Lower leg skin (tissue), 4 donors: ENCODE results near the gene METTL25. TPM values are rescaled to one million over a fixed set of nuclear protein-coding genes. Genes with fewer than 3 reads are reported as not detected.

Experiments used
- DNase-seq, 2 donors: peaks; one replicate each; pipeline ENCODE4 v3.0.0-alpha.2; 2019; ENCODE audit warnings: low spot score in 2 of 2
- H3K4me3 ChIP-seq: fragments of 200-600 bp; sonication (generic); 2 replicates; pipeline ENCODE4 v1.5.1; 2017; ENCODE audit warnings: mild to moderate bottlenecking, low read depth; ENCODE audit not compliant: poor library complexity, severe bottlenecking
- POLR2A ChIP-seq, 2 donors: fragments of 450-650 bp; IDR thresholded peaks; one replicate each; pipeline ENCODE4 v1.6.1; 2016 to 2017; ENCODE audit warnings: antibody characterized with exemption in 2 of 2, mild to moderate bottlenecking in 1 of 2, moderate library complexity in 1 of 2
- WGBS, 2 donors: methylation state at CpG; one replicate each; pipeline ENCODE4 v1.1.5; 2018; 5-methylcytosine and 5-hydroxymethylcytosine counted together
- intact Hi-C: fragments of 100-400 bp; cut with DNase I; formaldehyde crosslinking; loops from one replicate; pipeline ENCODE4 v1.15.0; 2023; ENCODE audit warnings: low total_unique reads
- total RNA-seq, 4 donors: library from RNA; depleted of rRNA; stranded (reverse); fragments of >200 nt; gene quantifications; one replicate each; pipeline ENCODE4 v1.1.0, GENCODE V29; 2016
- TF ChIP-seq, protein P1 (sequence below), 3 donors: fragments of 450-650 bp; IDR thresholded peaks; one replicate each; pipeline ENCODE4 v1.5.1; 2016; ENCODE audit warnings: antibody characterized with exemption in 3 of 3, mild to moderate bottlenecking in 3 of 3, moderate library complexity in 2 of 3

The METTL25 gene
- total RNA-seq, 4 donors from 2014 or later, result 6.7 to 15.2 (median 13.5) TPM

DNA sequence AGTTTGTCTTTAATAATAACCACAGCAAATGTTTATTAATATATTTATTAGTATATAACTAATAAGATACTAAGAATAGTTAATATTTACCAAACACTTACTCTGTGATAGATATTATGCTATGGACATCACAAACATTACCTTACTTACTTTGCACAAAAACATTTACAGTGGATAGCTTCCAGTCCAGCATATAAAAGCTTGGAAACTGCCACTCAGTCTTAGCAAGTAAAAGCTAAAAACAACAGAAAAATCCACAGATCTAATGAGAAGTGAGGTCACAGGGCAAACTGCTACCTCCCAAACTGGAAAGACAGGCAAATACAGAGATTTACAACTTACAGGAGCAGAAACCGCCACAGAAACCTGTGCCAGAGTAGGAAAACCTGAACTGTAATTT, 99.8 kb downstream of the METTL25 start:
- no peak for TF ChIP-seq POLR2A (IDR thresholded peaks at IDR 0.05)
- TF ChIP-seq, protein P1, sequence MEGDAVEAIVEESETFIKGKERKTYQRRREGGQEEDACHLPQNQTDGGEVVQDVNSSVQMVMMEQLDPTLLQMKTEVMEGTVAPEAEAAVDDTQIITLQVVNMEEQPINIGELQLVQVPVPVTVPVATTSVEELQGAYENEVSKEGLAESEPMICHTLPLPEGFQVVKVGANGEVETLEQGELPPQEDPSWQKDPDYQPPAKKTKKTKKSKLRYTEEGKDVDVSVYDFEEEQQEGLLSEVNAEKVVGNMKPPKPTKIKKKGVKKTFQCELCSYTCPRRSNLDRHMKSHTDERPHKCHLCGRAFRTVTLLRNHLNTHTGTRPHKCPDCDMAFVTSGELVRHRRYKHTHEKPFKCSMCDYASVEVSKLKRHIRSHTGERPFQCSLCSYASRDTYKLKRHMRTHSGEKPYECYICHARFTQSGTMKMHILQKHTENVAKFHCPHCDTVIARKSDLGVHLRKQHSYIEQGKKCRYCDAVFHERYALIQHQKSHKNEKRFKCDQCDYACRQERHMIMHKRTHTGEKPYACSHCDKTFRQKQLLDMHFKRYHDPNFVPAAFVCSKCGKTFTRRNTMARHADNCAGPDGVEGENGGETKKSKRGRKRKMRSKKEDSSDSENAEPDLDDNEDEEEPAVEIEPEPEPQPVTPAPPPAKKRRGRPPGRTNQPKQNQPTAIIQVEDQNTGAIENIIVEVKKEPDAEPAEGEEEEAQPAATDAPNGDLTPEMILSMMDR (IDR thresholded peaks at IDR 0.05), result no peak
- no peak overlapping the region for H3K4me3 ChIP-seq
- 89 to 92% methylated on average over 1 of the region's 1 CpG for WGBS, 2 donors
- DNase-seq, result no peak
- intact Hi-C loops, result no loop called here

DNA sequence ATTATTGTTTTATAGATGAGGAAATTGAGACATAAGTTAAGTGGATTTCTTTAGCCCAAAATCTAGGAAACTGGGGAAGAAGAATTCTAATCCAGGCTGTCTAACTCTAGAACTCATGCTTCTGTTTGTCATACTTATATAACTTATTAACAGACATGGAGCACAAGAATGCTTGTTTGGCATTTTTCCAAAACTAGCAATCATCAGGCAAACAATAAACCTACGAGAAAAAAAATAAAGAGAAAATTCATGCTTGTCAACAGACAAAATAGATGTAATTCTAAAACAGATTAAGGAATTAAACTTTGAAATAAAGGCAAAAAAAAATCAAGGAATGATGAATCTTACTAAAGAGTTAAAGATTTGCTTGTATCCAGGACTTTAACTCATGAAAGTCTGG, 103.1 kb downstream of the METTL25 start:
- no peak for DNase-seq
- 22 to 43% methylated on average over 1 of the region's 1 CpG for WGBS, 2 donors
- no peak for TF ChIP-seq POLR2A (IDR thresholded peaks at IDR 0.05)
- TF ChIP-seq, protein P1 (IDR thresholded peaks at IDR 0.05), result no peak
- intact Hi-C loops, result no loop called here
- H3K4me3 ChIP-seq, result no peak overlapping the region

DNA sequence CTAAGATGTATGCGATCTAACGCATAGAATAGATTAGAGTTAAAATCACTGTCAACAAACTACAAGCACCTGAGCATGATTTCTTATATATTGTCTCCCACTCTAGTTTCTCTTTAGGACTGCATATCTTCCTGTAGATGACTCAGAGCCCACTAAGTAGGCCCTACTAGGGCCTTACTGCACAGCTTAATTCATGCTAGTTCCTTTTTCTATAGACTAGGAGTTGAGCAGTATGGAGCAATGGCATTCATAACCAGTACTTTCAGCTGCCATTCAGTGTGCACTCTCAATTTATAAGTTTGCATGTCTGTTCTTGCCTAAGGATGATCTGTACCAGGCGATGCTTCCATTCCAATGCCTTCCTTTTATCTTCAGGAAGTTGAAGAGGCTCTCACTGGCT, 103.5 kb downstream of the METTL25 start:
- intact Hi-C loops, result no loop called here
- no peak for DNase-seq
- WGBS, 2 donors, result 64% methylated on average over 3 of the region's 3 CpGs
- TF ChIP-seq POLR2A (IDR thresholded peaks at IDR 0.05), result no peak
- TF ChIP-seq, protein P1 (IDR thresholded peaks at IDR 0.05), result no peak
- H3K4me3 ChIP-seq, result no peak overlapping the region

DNA sequence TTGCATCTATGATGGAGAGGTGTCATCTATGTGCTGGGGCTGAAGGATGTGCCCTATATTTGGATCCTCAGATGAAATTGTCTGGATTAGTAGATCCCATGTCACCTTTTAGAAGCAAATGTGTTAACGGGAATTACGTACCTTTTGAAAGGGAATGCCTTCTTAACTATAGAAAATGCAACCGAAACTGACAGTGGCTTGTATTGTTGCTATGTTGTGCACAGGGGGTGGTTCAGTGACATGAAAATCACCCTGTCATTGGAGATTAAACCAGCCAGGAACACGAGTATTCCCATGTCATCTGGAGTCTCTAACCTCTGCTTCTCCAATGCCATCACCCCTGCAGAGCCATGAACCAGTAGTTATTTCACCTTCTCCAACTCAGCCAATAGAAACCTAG, 110.2 kb downstream of the METTL25 start:
- TF ChIP-seq, protein P1 (IDR thresholded peaks at IDR 0.05), result no peak
- no peak for TF ChIP-seq POLR2A (IDR thresholded peaks at IDR 0.05)
- H3K4me3 ChIP-seq, result no peak overlapping the region
- intact Hi-C loops, result no loop called here
- 95 to 96% methylated on average over 4 of the region's 4 CpGs for WGBS, 2 donors
- no peak for DNase-seq

DNA sequence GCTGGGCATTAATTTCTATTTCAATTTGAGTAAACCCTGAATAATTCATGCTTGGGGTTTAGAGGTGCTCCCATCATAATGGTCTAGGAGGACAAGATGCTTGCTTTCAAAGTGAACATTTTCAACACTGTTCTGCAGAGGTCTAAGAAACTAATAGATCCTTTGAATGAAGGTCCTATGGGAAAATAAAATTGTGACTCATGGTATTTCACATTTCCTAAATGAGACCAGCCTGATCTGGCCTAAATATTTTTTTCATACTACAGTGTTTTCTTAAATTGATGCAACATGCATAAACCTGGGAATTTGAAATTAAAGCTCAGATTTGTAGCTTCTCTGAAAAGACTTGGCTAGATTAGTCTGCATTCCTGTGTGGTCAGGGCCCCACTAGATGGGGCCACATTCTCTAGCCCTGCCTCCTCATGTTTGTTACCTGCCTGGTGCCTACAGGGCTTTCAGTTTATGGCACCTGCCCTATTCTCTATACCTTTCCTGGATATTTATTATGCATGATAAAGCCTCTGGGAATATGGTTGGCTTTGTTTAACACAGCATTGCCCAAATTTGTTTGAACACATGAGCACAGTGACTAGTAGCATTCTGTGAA, 112.7 kb downstream of the METTL25 start:
- TF ChIP-seq, protein P1 (IDR thresholded peaks at IDR 0.05), result no peak
- no peak for TF ChIP-seq POLR2A (IDR thresholded peaks at IDR 0.05)

More for the DNA sequence above, 112.7 kb downstream of the METTL25 start:
- intact Hi-C loops, result no loop called here
- DNase-seq, result no peak
- H3K4me3 ChIP-seq, result no peak overlapping the region
